ENCODE data around the gene MFNG. TPM values are rescaled to one million over a fixed set of nuclear protein-coding genes. Genes with fewer than 3 reads are reported as not detected.

MFNG gene
- total RNA-seq, 1 experiment from 2014 or later = 3.3 TPM

DNA sequence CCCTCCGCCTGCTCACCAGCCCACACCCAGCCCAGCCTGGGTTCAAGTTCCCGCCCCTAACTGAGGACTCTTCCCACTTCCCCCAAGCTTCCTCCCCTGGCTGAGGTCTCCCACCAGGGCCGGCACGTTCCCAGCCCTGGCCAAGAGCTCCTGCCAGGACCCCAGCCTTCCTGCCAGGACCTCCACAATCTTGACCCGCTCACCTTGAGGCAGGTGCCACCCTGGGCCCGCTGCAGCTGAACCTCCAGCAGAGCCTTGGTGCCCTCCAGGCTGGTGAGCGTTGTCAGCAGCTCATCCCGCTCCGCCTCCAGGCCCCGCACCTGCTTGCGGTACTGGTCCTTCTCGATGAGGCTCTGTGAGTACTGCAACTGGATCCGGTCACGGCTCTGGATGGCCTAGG, 19.8 kb upstream of the MFNG start:
- Histone ChIP-seq H3K79me1 (ENCODE audit: insufficient read depth, low read depth, low read length, poor library complexity, severe bottlenecking) (no peaks in the 10 kb centered on the region), H3K9ac (ENCODE audit: extremely low read depth, insufficient read length, low read length) (no peak overlapping the region), H2BK12ac (ENCODE audit: insufficient read length, low read depth, low read length) (no peak overlapping the region), H3K27me3 (ENCODE audit: insufficient read depth, low read length) (no peaks in the 10 kb centered on the region), H3K27ac (ENCODE audit: insufficient read length, low read depth, low read length) (no peak overlapping the region), H3K79me2 (ENCODE audit: insufficient read depth, low read length) (no peaks in the 10 kb centered on the region), H3K56ac (ENCODE audit: insufficient read length, low read depth, low read length) (no peak overlapping the region), H3K14ac (ENCODE audit: insufficient read depth, low read length) (no peak overlapping the region), H2AK5ac (ENCODE audit: insufficient read length, low read length) (no peak overlapping the region), H3K4ac (ENCODE audit: low read depth, low read length) (no peak overlapping the region), H2BK20ac (ENCODE audit: low read depth, low read length, poor library complexity, severe bottlenecking) (no peak overlapping the region), H4K20me1 (ENCODE audit: control insufficient read depth, insufficient read depth, insufficient read length) (no peaks in the 10 kb centered on the region), H4K8ac (replicated peaks; ENCODE audit: insufficient read length, low read depth, low read length) (no peak overlapping the region), H3K4me1 (ENCODE audit: insufficient read depth, low read length) (no peaks in the 10 kb centered on the region; the same call in 1 of the 2 replicates), H3K4me2 (ENCODE audit: insufficient read depth, insufficient read length, low read length) (no peak overlapping the region), H2BK120ac (ENCODE audit: low read depth, low read length, poor library complexity, severe bottlenecking) (no peak overlapping the region), H4K91ac (ENCODE audit: insufficient read length, low read depth, low read length) (no peak overlapping the region), H2AFZ (ENCODE audit: low read length) (no peak overlapping the region), H3K9me3 (ENCODE audit: control insufficient read depth, low read depth, low read length) (no peaks in the 10 kb centered on the region), H2BK5ac (ENCODE audit: insufficient read length, low read length) (no peak overlapping the region), H3K23ac (ENCODE audit: insufficient read length, low read depth, low read length) (no peak overlapping the region), H4K5ac (ENCODE audit: insufficient read length, low read depth, low read length) (no peak overlapping the region), H3K23me2 (ENCODE audit: insufficient read length, low read depth, low read length, poor library complexity, severe bottlenecking) (no peaks in the 10 kb centered on the region), H2BK15ac (ENCODE audit: low read depth, low read length) (no peak overlapping the region), H3T11ph (ENCODE audit: low read length) (no peak overlapping the region), H3K18ac (ENCODE audit: insufficient read length, low read depth, low read length) (no peak overlapping the region)
- Mint-ChIP-seq H3K27ac (no peak overlapping the region), H3K9me3 (no peaks in the 10 kb centered on the region), H3K4me1 (peaks cover 19 to 25% of the 10 kb centered on the region in 2 experiments), H3K27me3 (ENCODE audit: low read depth) (no peaks in the 10 kb centered on the region), H3K4me3 (no peak overlapping the region), H3K36me3 (ENCODE audit: insufficient read depth in 1 of 3, low read depth in 3 of 3) (peaks cover 0 to 27% (median 13%) of the 10 kb centered on the region in 3 experiments; a peak in 3 of 7 replicates)
- no CpG with 5 or more reads among the region's 14 CpGs for WGBS (ENCODE audit: extremely low coverage, insufficient read length, low lambda C conversion rate)
- TF ChIP-seq, protein P1, sequence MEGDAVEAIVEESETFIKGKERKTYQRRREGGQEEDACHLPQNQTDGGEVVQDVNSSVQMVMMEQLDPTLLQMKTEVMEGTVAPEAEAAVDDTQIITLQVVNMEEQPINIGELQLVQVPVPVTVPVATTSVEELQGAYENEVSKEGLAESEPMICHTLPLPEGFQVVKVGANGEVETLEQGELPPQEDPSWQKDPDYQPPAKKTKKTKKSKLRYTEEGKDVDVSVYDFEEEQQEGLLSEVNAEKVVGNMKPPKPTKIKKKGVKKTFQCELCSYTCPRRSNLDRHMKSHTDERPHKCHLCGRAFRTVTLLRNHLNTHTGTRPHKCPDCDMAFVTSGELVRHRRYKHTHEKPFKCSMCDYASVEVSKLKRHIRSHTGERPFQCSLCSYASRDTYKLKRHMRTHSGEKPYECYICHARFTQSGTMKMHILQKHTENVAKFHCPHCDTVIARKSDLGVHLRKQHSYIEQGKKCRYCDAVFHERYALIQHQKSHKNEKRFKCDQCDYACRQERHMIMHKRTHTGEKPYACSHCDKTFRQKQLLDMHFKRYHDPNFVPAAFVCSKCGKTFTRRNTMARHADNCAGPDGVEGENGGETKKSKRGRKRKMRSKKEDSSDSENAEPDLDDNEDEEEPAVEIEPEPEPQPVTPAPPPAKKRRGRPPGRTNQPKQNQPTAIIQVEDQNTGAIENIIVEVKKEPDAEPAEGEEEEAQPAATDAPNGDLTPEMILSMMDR (conservative IDR thresholded peaks at IDR 0.05) = no peak
- no peak for DNase-seq

Measured in H9 (cell line).